Astrocyte (in vitro differentiated cells and primary cell): ENCODE measurements around the gene HOXD12. TPM values are rescaled to one million over a fixed set of nuclear protein-coding genes. Genes with fewer than 3 reads are reported as not detected.

ENCODE experiments used
- DNase-seq: peaks from one replicate; pipeline ENCODE4 v3.0.0-alpha.2; 2010; ENCODE audit warnings: low read depth
- FAIRE-seq: peaks from 2 replicates; lab custom pipeline; 2011; peaks lifted over from hg19 to GRCh38; lab: Jason Lieb, UNC
- H2AFZ ChIP-seq: 2 replicates; pipeline ENCODE4 v1.6.0; 2012; ENCODE audit warnings: low read depth, low read length, inconsistent platforms
- H3K27ac ChIP-seq: 2 replicates; pipeline ENCODE4 v1.5.1; 2011; ENCODE audit warnings: low read depth, low read length, inconsistent platforms
- H3K27me3 ChIP-seq: 2 replicates; pipeline ENCODE4 v1.6.0; 2011; ENCODE audit warnings: low read length, inconsistent platforms; ENCODE audit not compliant: insufficient read depth
- H3K36me3 ChIP-seq: 2 replicates; pipeline ENCODE4 v1.5.1; 2011; ENCODE audit warnings: low read length, inconsistent platforms; ENCODE audit not compliant: insufficient read depth
- H3K4me1 ChIP-seq: 2 replicates; pipeline ENCODE4 v1.5.1; 2011; ENCODE audit warnings: low read length, inconsistent platforms; ENCODE audit not compliant: insufficient read depth
- H3K4me2 ChIP-seq: 2 replicates; pipeline ENCODE4 v1.6.0; 2012; ENCODE audit warnings: low read length, inconsistent platforms
- H3K4me3 ChIP-seq: 2 replicates; pipeline ENCODE4 v1.5.1; 2011; ENCODE audit warnings: low read depth, mild to moderate bottlenecking, low read length, inconsistent platforms; ENCODE audit not compliant: insufficient read depth
- H3K79me2 ChIP-seq: 2 replicates; pipeline ENCODE4 v1.6.0; 2012; ENCODE audit warnings: mild to moderate bottlenecking, low read length, inconsistent platforms; ENCODE audit not compliant: insufficient read depth
- H3K9ac ChIP-seq: 2 replicates; pipeline ENCODE4 v1.6.0; 2012; ENCODE audit warnings: mild to moderate bottlenecking, low read length, inconsistent platforms
- H3K9me3 ChIP-seq: 2 replicates; pipeline ENCODE4 v1.5.1; 2012; ENCODE audit warnings: low read depth, mild to moderate bottlenecking, low read length, inconsistent platforms; ENCODE audit not compliant: insufficient read depth
- H4K20me1 ChIP-seq: 2 replicates; pipeline ENCODE4 v1.6.0; 2012; ENCODE audit warnings: low read length, inconsistent platforms; ENCODE audit not compliant: insufficient read depth
- H3K27ac Mint-ChIP-seq: one replicate; pipeline ENCODE4 v1.8.0; 2021; ENCODE audit warnings: mild to moderate bottlenecking, mixed read lengths; ENCODE audit not compliant: unreplicated experiment
- H3K27me3 Mint-ChIP-seq: one replicate; pipeline ENCODE4 v1.8.0; 2021; ENCODE audit warnings: low read depth, mixed read lengths; ENCODE audit not compliant: unreplicated experiment
- H3K36me3 Mint-ChIP-seq: one replicate; pipeline ENCODE4 v1.8.0; 2021; ENCODE audit warnings: low read depth, mixed read lengths; ENCODE audit not compliant: unreplicated experiment
- H3K4me1 Mint-ChIP-seq: one replicate; pipeline ENCODE4 v1.8.0; 2021; ENCODE audit warnings: low read depth, mixed read lengths; ENCODE audit not compliant: unreplicated experiment
- H3K4me3 Mint-ChIP-seq: one replicate; pipeline ENCODE4 v1.8.0; 2021; ENCODE audit warnings: mild to moderate bottlenecking, moderate library complexity, mixed read lengths; ENCODE audit not compliant: unreplicated experiment
- H3K9me3 Mint-ChIP-seq: one replicate; pipeline ENCODE4 v1.8.0; 2021; ENCODE audit warnings: mild to moderate bottlenecking, mixed read lengths; ENCODE audit not compliant: unreplicated experiment
- EZH2 ChIP-seq: IDR thresholded peaks from 2 replicates; pipeline ENCODE4 v1.6.1; 2012; ENCODE audit warnings: mild to moderate bottlenecking, low read length, inconsistent platforms; ENCODE audit not compliant: insufficient read depth
- total RNA-seq: library from RNA; stranded (reverse); gene quantifications from 2 replicates; pipeline ENCODE4 v1.2.1, GENCODE V29; 2021
- TF ChIP-seq, protein P1 (sequence below): IDR thresholded peaks from 2 replicates; pipeline ENCODE4 v1.5.1; 2011; ENCODE audit warnings: low read depth, mild to moderate bottlenecking, inconsistent platforms, low read length, moderate library complexity; ENCODE audit not compliant: insufficient read depth

The HOXD12 gene
- total RNA-seq, 1 donor from 2014 or later: not detected

DNA sequence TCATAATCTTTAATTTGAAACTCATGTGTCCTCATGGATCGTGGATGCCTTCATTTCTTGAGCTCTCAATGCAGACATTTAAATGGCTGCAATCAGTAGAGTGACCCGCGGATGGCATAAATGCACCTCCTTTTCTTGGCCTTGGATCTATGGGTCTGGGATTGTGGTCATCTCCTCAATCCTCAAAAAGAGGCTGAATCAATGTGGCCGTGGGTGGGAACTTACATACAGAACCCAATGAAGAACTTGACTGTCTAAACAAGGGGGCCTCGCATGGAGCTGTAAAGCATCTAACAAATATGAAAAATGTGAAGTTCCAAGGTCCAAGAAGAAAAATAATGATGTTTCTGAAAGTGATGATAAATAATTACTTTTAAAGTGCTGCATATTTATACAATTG, 4.2 kb upstream of the HOXD12 start:
- Histone ChIP-seq H3K9ac (no peak overlapping the region), H3K27ac (no peak overlapping the region), H3K4me2 (no peak overlapping the region), H3K4me1 (peaks cover 7% of the 10 kb centered on the region), H2AFZ (no peak overlapping the region), H3K9me3 (peaks cover 5% of the 10 kb centered on the region), H3K4me3 (no peak overlapping the region), H3K79me2 (no peaks in the 10 kb centered on the region), H3K36me3 (no peaks in the 10 kb centered on the region), H3K27me3 (peaks cover 95% of the 10 kb centered on the region), H4K20me1 (peaks cover 5% of the 10 kb centered on the region)
- no peak for FAIRE-seq
- no peak for DNase-seq
- Mint-ChIP-seq H3K4me1 (peaks cover 4% of the 10 kb centered on the region), H3K27ac (no peak overlapping the region), H3K9me3 (peaks cover 30% of the 10 kb centered on the region), H3K4me3 (no peak overlapping the region), H3K27me3 (peaks cover 85% of the 10 kb centered on the region), H3K36me3 (peaks cover 3% of the 10 kb centered on the region)
- TF ChIP-seq, protein P1, sequence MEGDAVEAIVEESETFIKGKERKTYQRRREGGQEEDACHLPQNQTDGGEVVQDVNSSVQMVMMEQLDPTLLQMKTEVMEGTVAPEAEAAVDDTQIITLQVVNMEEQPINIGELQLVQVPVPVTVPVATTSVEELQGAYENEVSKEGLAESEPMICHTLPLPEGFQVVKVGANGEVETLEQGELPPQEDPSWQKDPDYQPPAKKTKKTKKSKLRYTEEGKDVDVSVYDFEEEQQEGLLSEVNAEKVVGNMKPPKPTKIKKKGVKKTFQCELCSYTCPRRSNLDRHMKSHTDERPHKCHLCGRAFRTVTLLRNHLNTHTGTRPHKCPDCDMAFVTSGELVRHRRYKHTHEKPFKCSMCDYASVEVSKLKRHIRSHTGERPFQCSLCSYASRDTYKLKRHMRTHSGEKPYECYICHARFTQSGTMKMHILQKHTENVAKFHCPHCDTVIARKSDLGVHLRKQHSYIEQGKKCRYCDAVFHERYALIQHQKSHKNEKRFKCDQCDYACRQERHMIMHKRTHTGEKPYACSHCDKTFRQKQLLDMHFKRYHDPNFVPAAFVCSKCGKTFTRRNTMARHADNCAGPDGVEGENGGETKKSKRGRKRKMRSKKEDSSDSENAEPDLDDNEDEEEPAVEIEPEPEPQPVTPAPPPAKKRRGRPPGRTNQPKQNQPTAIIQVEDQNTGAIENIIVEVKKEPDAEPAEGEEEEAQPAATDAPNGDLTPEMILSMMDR: no peak
- TF ChIP-seq EZH2: peak; percentile 26

DNA sequence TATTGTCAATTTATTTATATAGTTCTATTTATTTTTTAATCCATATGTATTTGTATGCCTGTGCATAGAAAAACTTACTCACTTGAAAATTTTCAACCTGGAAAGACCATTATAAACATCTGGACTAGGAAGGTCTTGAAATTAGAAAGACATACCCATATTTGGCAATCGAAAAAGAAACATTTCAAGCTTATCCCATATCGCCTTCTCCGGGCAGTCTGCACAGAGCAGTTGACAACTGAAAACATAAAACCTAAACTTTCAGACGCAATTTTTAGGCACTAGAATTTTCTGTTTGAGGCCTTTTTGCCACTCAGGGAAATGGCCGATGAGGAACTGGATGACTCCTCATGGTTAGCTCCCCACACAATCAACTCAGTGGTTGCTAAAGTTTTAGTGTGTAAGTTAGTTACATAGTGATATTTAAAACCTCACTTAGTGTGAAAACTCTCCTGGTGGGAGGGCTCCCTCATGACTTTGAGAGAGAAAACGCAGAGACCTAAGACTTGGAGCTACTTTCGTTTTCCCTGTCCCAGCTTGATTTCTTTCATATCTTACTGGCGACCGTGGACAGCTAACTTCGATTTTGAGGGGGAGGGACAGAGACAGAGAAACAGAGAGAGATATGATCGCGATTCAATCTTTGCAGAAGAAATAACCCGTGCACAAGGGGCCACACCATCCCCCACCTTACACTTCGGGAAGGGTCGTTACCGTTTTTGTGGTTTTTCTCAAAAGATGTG, 3.2 kb upstream of the HOXD12 start:
- Mint-ChIP-seq H3K36me3 (peaks cover 3% of the 10 kb centered on the region), H3K9me3 (peaks cover 28% of the 10 kb centered on the region), H3K27me3 (peaks cover 85% of the 10 kb centered on the region), H3K4me1 (peaks cover 4% of the 10 kb centered on the region), H3K4me3 (peak overlapping the region; percentile 74), H3K27ac (peak overlapping the region; percentile 3)
- no peak for FAIRE-seq
- Histone ChIP-seq H3K4me3 (no peak overlapping the region), H4K20me1 (peaks cover 5% of the 10 kb centered on the region), H3K4me1 (peaks cover 7% of the 10 kb centered on the region), H3K4me2 (peak overlapping the region; percentile 76), H3K9me3 (peaks cover 14% of the 10 kb centered on the region), H3K9ac (no peak overlapping the region), H3K27me3 (peaks cover 95% of the 10 kb centered on the region), H3K27ac (no peak overlapping the region), H3K36me3 (no peaks in the 10 kb centered on the region), H2AFZ (no peak overlapping the region), H3K79me2 (no peaks in the 10 kb centered on the region)
- DNase-seq: no peak
- TF ChIP-seq EZH2: no peak
- TF ChIP-seq, protein P1: no peak
